ENCODE data around the gene GINM1.

DNA sequence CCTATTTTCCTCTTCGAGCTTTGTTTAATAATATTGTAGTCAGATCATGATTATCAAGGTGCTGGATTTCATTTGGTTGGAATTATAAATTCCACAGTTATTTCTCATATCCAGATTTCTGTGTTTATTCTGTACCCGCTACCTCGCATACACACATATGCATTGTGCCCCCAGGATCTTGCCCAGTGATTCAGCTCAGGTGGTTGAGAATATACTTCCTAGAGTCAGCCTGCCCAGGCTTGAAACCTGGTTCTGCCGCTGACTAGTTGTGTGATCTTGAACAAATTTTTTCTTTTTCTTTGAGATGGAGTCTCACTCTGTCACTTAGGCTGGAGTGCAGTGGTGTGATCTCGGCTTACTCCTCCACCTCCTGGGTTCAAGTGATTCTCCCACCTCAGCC lies 14.7 kb downstream of the GINM1 start:
- TF ChIP-seq, protein P1, sequence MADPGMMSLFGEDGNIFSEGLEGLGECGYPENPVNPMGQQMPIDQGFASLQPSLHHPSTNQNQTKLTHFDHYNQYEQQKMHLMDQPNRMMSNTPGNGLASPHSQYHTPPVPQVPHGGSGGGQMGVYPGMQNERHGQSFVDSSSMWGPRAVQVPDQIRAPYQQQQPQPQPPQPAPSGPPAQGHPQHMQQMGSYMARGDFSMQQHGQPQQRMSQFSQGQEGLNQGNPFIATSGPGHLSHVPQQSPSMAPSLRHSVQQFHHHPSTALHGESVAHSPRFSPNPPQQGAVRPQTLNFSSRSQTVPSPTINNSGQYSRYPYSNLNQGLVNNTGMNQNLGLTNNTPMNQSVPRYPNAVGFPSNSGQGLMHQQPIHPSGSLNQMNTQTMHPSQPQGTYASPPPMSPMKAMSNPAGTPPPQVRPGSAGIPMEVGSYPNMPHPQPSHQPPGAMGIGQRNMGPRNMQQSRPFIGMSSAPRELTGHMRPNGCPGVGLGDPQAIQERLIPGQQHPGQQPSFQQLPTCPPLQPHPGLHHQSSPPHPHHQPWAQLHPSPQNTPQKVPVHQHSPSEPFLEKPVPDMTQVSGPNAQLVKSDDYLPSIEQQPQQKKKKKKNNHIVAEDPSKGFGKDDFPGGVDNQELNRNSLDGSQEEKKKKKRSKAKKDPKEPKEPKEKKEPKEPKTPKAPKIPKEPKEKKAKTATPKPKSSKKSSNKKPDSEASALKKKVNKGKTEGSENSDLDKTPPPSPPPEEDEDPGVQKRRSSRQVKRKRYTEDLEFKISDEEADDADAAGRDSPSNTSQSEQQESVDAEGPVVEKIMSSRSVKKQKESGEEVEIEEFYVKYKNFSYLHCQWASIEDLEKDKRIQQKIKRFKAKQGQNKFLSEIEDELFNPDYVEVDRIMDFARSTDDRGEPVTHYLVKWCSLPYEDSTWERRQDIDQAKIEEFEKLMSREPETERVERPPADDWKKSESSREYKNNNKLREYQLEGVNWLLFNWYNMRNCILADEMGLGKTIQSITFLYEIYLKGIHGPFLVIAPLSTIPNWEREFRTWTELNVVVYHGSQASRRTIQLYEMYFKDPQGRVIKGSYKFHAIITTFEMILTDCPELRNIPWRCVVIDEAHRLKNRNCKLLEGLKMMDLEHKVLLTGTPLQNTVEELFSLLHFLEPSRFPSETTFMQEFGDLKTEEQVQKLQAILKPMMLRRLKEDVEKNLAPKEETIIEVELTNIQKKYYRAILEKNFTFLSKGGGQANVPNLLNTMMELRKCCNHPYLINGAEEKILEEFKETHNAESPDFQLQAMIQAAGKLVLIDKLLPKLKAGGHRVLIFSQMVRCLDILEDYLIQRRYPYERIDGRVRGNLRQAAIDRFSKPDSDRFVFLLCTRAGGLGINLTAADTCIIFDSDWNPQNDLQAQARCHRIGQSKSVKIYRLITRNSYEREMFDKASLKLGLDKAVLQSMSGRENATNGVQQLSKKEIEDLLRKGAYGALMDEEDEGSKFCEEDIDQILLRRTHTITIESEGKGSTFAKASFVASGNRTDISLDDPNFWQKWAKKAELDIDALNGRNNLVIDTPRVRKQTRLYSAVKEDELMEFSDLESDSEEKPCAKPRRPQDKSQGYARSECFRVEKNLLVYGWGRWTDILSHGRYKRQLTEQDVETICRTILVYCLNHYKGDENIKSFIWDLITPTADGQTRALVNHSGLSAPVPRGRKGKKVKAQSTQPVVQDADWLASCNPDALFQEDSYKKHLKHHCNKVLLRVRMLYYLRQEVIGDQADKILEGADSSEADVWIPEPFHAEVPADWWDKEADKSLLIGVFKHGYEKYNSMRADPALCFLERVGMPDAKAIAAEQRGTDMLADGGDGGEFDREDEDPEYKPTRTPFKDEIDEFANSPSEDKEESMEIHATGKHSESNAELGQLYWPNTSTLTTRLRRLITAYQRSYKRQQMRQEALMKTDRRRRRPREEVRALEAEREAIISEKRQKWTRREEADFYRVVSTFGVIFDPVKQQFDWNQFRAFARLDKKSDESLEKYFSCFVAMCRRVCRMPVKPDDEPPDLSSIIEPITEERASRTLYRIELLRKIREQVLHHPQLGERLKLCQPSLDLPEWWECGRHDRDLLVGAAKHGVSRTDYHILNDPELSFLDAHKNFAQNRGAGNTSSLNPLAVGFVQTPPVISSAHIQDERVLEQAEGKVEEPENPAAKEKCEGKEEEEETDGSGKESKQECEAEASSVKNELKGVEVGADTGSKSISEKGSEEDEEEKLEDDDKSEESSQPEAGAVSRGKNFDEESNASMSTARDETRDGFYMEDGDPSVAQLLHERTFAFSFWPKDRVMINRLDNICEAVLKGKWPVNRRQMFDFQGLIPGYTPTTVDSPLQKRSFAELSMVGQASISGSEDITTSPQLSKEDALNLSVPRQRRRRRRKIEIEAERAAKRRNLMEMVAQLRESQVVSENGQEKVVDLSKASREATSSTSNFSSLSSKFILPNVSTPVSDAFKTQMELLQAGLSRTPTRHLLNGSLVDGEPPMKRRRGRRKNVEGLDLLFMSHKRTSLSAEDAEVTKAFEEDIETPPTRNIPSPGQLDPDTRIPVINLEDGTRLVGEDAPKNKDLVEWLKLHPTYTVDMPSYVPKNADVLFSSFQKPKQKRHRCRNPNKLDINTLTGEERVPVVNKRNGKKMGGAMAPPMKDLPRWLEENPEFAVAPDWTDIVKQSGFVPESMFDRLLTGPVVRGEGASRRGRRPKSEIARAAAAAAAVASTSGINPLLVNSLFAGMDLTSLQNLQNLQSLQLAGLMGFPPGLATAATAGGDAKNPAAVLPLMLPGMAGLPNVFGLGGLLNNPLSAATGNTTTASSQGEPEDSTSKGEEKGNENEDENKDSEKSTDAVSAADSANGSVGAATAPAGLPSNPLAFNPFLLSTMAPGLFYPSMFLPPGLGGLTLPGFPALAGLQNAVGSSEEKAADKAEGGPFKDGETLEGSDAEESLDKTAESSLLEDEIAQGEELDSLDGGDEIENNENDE (IDR thresholded peaks at IDR 0.05; ENCODE audit: insufficient replicate concordance, low read length): no peak
- TF ChIP-seq GABPA (IDR thresholded peaks at IDR 0.05; ENCODE audit: borderline replicate concordance, insufficient read depth, low read length): no peak
- TF ChIP-seq MAFK (IDR thresholded peaks at IDR 0.05; ENCODE audit: low read depth, low read length): no peak
- no peak for TF ChIP-seq SIN3A (conservative IDR thresholded peaks at IDR 0.05 in 1 of 2, IDR thresholded peaks at IDR 0.05 in 1 of 2; ENCODE audit: low read depth in 1 of 2, low read length in 2 of 2)
- no peak for TF ChIP-seq SRF (IDR thresholded peaks at IDR 0.05; ENCODE audit: low read depth, low read length)
- no peak for TF ChIP-seq JUN (IDR thresholded peaks at IDR 0.05; ENCODE audit: low read depth, low read length)
- no peak for TF ChIP-seq SUZ12 (IDR thresholded peaks at IDR 0.05; ENCODE audit: low read length)
- TF ChIP-seq EZH2 (IDR thresholded peaks at IDR 0.05; ENCODE audit: low read depth, low read length, severe bottlenecking): no peak
- TF ChIP-seq, protein P2, sequence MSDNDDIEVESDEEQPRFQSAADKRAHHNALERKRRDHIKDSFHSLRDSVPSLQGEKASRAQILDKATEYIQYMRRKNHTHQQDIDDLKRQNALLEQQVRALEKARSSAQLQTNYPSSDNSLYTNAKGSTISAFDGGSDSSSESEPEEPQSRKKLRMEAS (IDR thresholded peaks at IDR 0.05): no peak
- no peak for TF ChIP-seq TAF7 (optimal IDR thresholded peaks at IDR 0.05; ENCODE audit: borderline replicate concordance, low read depth, low read length)
- TF ChIP-seq POU5F1 (IDR thresholded peaks at IDR 0.05; ENCODE audit: low read depth, low read length): no peak
- TF ChIP-seq USF2 (IDR thresholded peaks at IDR 0.05; ENCODE audit: low read length): no peak
- TF ChIP-seq ZNF274 (IDR thresholded peaks at IDR 0.05; ENCODE audit: borderline replicate concordance, extremely low read depth, low read length): no peak
- TF ChIP-seq SIX5 (IDR thresholded peaks at IDR 0.05; ENCODE audit: low read depth, low read length): no peak

Data from H1 (cell line).